Liver (tissue), 9 donors: ENCODE data around the gene PANK1. TPM values are rescaled to one million over a fixed set of nuclear protein-coding genes. Genes with fewer than 3 reads are reported as not detected.

Source experiments
- DNase-seq: peaks from one replicate; pipeline ENCODE4 v3.0.0-alpha.2; 2017; ENCODE audit warnings: low spot score
- H3K27ac ChIP-seq, 2 donors: one replicate each; pipeline ENCODE4 v1.7.0; 2013; ENCODE audit warnings: inconsistent platforms in 2 of 2, low read length in 2 of 2, control low read depth in 1 of 2, low read depth in 1 of 2, mild to moderate bottlenecking in 1 of 2
- H3K27me3 ChIP-seq, 4 donors: one replicate each; pipeline versions ENCODE4 v1.6.1 to v1.7.0; 2013; ENCODE audit warnings: low read length in 3 of 4, inconsistent platforms in 1 of 4, mild to moderate bottlenecking in 1 of 4, moderate library complexity in 1 of 4; ENCODE audit not compliant: control insufficient read depth in 4 of 4, insufficient read depth in 4 of 4
- H3K36me3 ChIP-seq, 4 donors: one replicate each; pipeline versions ENCODE4 v1.6.1 to v1.7.0; 2013; ENCODE audit warnings: low read length in 3 of 4, mild to moderate bottlenecking in 3 of 4, low read depth in 1 of 4, moderate library complexity in 1 of 4; ENCODE audit not compliant: control insufficient read depth in 4 of 4, insufficient read depth in 3 of 4
- H3K4me1 ChIP-seq, 4 donors: one replicate each; pipeline versions ENCODE4 v1.6.1 to v1.7.0; 2013; ENCODE audit warnings: low read length in 3 of 4, mild to moderate bottlenecking in 3 of 4, moderate library complexity in 1 of 4; ENCODE audit not compliant: control insufficient read depth in 4 of 4, insufficient read depth in 4 of 4
- H3K4me3 ChIP-seq, 3 donors: one replicate each; pipeline versions ENCODE4 v1.6.1 to v1.7.0; 2013; ENCODE audit warnings: low read length in 3 of 3, control low read depth in 1 of 3, low read depth in 1 of 3, mild to moderate bottlenecking in 1 of 3
- H3K9ac ChIP-seq, 2 donors: one replicate each; pipeline ENCODE4 v1.7.0; 2013; ENCODE audit warnings: low read length in 2 of 2, mild to moderate bottlenecking in 2 of 2, moderate library complexity in 2 of 2, control low read depth in 1 of 2, low read depth in 1 of 2
- H3K9me3 ChIP-seq, 4 donors: one replicate each; pipeline versions ENCODE4 v1.6.1 to v1.7.0; 2013; ENCODE audit warnings: low read length in 3 of 4; ENCODE audit not compliant: control insufficient read depth in 4 of 4
- EGR1 ChIP-seq, 2 donors: IDR thresholded peaks; 2 replicates each; pipeline ENCODE4 v1.6.1; 2016 to 2018; ENCODE audit warnings: antibody characterized with exemption in 2 of 2, low read depth in 2 of 2
- FOXA1 ChIP-seq: IDR thresholded peaks from 2 replicates; pipeline ENCODE4 v1.6.1; 2016; ENCODE audit warnings: antibody characterized with exemption
- FOXA2 ChIP-seq: IDR thresholded peaks from 2 replicates; pipeline ENCODE4 v1.6.1; 2016; ENCODE audit warnings: antibody characterized with exemption
- GABPA ChIP-seq, 2 donors: IDR thresholded peaks in 1 of 2; conservative IDR thresholded peaks in 1 of 2; 2 replicates each; pipeline ENCODE4 v1.6.1; 2016; ENCODE audit warnings: antibody characterized with exemption in 2 of 2, mild to moderate bottlenecking in 1 of 2, moderate library complexity in 1 of 2
- HNF4A ChIP-seq, 2 donors: conservative IDR thresholded peaks; 2 replicates each; pipeline ENCODE4 v1.6.1; 2016; ENCODE audit warnings: antibody characterized with exemption in 2 of 2, mild to moderate bottlenecking in 2 of 2
- HNF4G ChIP-seq: IDR thresholded peaks from 2 replicates; pipeline ENCODE4 v1.6.1; 2016; ENCODE audit warnings: antibody characterized with exemption
- JUND ChIP-seq, 2 donors: IDR thresholded peaks; 2 replicates each; pipeline ENCODE4 v1.6.1; 2016; ENCODE audit warnings: antibody characterized with exemption in 2 of 2
- MAX ChIP-seq: IDR thresholded peaks from 2 replicates; pipeline ENCODE4 v1.6.1; 2016; ENCODE audit warnings: antibody characterized with exemption
- RAD21 ChIP-seq, 2 donors: IDR thresholded peaks; 2 replicates each; pipeline ENCODE4 v1.6.1; 2016; ENCODE audit warnings: antibody characterized with exemption in 2 of 2, mild to moderate bottlenecking in 2 of 2
- RXRA ChIP-seq, 2 donors: IDR thresholded peaks; 2 replicates each; pipeline ENCODE4 v1.6.1; 2017 to 2018; ENCODE audit warnings: antibody characterized with exemption in 2 of 2, mild to moderate bottlenecking in 1 of 2
- SP1 ChIP-seq: IDR thresholded peaks from 2 replicates; pipeline ENCODE4 v1.6.1; 2018; ENCODE audit warnings: antibody characterized with exemption, mild to moderate bottlenecking
- TAF1 ChIP-seq: conservative IDR thresholded peaks from 2 replicates; pipeline ENCODE4 v1.6.1; 2016; ENCODE audit warnings: antibody characterized with exemption, mild to moderate bottlenecking
- YY1 ChIP-seq: IDR thresholded peaks from 2 replicates; pipeline ENCODE4 v1.6.1; 2016; ENCODE audit warnings: antibody characterized with exemption, mild to moderate bottlenecking
- WGBS: extraction: QIAGEN DNeasy Blood & Tissue Kit; methylation state at CpG from one replicate; pipeline ENCODE4 v1.1.7; 2013; 5-methylcytosine and 5-hydroxymethylcytosine counted together
- polyA plus RNA-seq, 2 donors: library from polyadenylated mRNA; stranded (reverse) in 1 of 2; unstranded in 1 of 2; fragments of 200-250 nt in 1 of 2; fragments of >200 nt in 1 of 2; fragmentation: Nextera tagmentation in 1 of 2; extraction: Ambion mirVana in 1 of 2; gene quantifications; one replicate each; pipeline versions ENCODE4 v1.2.1 to v1.2.3, GENCODE V29; 2013 to 2015
- total RNA-seq, 2 donors: library from RNA; depleted of rRNA; stranded (reverse); fragments of >200 nt; gene quantifications; one replicate each; pipeline ENCODE4 v1.2.3, GENCODE V29; 2014
- TF ChIP-seq, protein P1 (sequence below): IDR thresholded peaks from 2 replicates; pipeline ENCODE4 v1.6.1; 2016; ENCODE audit warnings: antibody characterized with exemption
- TF ChIP-seq, protein P2 (sequence below): IDR thresholded peaks from 2 replicates; pipeline ENCODE4 v1.6.1; 2016; ENCODE audit warnings: antibody characterized with exemption
- TF ChIP-seq, protein P3 (sequence below): fragments of 150-350 bp; IDR thresholded peaks from 2 replicates; pipeline ENCODE4 v1.5.1; 2017; ENCODE audit warnings: improper control_type of control experiment, low read depth, low read length; ENCODE audit not compliant: missing input control
- donor health status: healthy.
- donor health status: healthy.
- donor health status: healthy.
- donor health status: healthy.
- donor health status: healthy.

The PANK1 gene
- total and polyA plus RNA-seq, 4 donors, result 30.0 to 105 (median 44.7) TPM

DNA sequence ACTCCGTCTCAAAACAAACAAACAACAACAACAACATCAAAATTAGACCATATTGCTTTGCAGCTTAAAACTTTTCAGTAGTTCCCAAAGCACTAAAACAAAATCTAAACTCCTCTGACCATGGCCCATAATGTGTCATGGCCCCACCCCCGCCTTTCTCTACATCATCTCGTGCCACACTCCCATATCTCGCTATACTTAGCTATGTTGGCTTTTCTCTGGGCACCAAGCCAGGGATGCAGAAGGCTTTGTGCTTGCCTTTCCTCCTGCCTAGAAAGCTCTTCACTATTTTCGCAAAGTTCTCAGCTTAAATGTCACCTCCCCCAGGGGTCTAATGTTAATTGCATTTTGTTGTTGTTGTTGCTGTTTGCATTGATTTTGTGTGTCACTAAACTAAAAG, 94.5 kb downstream of the PANK1 start:
- DNase-seq, result no peak
- Histone ChIP-seq H3K27me3 (no peaks in the 10 kb centered on the region), H3K4me3 (no peak overlapping the region), H3K27ac (no peak overlapping the region), H3K4me1 (peaks cover 0 to 10% (median 4%) of the 10 kb centered on the region in 4 donors), H3K9me3 (no peaks in the 10 kb centered on the region), H3K9ac (no peak overlapping the region), H3K36me3 (no peaks in the 10 kb centered on the region)
- TF ChIP-seq TAF1, result no peak
- TF ChIP-seq, protein P1, sequence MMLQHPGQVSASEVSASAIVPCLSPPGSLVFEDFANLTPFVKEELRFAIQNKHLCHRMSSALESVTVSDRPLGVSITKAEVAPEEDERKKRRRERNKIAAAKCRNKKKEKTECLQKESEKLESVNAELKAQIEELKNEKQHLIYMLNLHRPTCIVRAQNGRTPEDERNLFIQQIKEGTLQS, result no peak
- TF ChIP-seq FOXA1, result no peak
- no peak for TF ChIP-seq RXRA (IDR thresholded peaks at IDR 0.05)
- TF ChIP-seq, protein P2, sequence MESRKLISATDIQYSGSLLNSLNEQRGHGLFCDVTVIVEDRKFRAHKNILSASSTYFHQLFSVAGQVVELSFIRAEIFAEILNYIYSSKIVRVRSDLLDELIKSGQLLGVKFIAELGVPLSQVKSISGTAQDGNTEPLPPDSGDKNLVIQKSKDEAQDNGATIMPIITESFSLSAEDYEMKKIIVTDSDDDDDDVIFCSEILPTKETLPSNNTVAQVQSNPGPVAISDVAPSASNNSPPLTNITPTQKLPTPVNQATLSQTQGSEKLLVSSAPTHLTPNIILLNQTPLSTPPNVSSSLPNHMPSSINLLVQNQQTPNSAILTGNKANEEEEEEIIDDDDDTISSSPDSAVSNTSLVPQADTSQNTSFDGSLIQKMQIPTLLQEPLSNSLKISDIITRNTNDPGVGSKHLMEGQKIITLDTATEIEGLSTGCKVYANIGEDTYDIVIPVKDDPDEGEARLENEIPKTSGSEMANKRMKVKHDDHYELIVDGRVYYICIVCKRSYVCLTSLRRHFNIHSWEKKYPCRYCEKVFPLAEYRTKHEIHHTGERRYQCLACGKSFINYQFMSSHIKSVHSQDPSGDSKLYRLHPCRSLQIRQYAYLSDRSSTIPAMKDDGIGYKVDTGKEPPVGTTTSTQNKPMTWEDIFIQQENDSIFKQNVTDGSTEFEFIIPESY, result no peak
- no peak for TF ChIP-seq HNF4A (conservative IDR thresholded peaks at IDR 0.05)
- TF ChIP-seq YY1, result no peak
- no peak for TF ChIP-seq FOXA2
- 75% methylated on average over 5 of the region's 5 CpGs for WGBS

DNA sequence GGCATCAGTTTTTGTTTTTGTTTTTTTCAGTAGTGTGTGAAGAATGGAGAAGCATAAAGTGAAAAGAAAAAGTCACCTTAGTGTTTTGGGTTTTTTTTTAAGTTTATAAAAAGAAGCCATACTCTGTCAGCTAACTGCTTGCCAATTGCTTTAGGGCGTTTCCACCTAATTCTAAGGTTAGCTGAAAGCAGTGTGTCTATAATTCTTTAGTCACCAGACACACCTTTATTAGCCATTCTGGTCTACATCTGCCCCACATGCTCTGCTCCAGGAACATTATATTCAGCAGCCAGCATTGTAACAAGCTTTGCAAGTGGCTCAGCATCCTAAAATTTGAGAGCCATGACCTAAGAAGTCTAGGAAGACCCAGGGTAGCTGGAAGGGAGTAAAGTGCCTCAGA, 95.5 kb downstream of the PANK1 start:
- 90% methylated on average over 1 of the region's 1 CpG for WGBS
- Histone ChIP-seq H3K9me3 (no peaks in the 10 kb centered on the region), H3K4me3 (no peak overlapping the region), H3K36me3 (no peaks in the 10 kb centered on the region), H3K9ac (no peak overlapping the region), H3K27ac (no peak overlapping the region), H3K27me3 (no peaks in the 10 kb centered on the region), H3K4me1 (peaks cover 0 to 10% (median 4%) of the 10 kb centered on the region in 4 donors)
- TF ChIP-seq RXRA (IDR thresholded peaks at IDR 0.05) (no peak), SP1 (no peak)
- DNase-seq, result no peak

- DNase-seq, result no peak
- no peaks in the 10 kb centered on the region for H3K27me3 ChIP-seq
- H3K36me3 ChIP-seq, result no peaks in the 10 kb centered on the region
- no peak overlapping the region for H3K27ac ChIP-seq
- H3K9me3 ChIP-seq, result no peaks in the 10 kb centered on the region
- H3K9ac ChIP-seq, result no peak overlapping the region
- H3K4me3 ChIP-seq, result no peak overlapping the region
- 62% methylated on average over 6 of the region's 6 CpGs for WGBS
- H3K4me1 ChIP-seq, result peaks cover 0 to 10% (median 4%) of the 10 kb centered on the region in 4 donors
- no peak for TF ChIP-seq RXRA (IDR thresholded peaks at IDR 0.05)
- TF ChIP-seq HNF4G, result no peak
- no peak for TF ChIP-seq EGR1 (IDR thresholded peaks at IDR 0.05; ENCODE audit: low read depth in 2 of 2)
- no peak for TF ChIP-seq TAF1
- no peak for TF ChIP-seq RAD21 (IDR thresholded peaks at IDR 0.05)
- TF ChIP-seq, protein P3, sequence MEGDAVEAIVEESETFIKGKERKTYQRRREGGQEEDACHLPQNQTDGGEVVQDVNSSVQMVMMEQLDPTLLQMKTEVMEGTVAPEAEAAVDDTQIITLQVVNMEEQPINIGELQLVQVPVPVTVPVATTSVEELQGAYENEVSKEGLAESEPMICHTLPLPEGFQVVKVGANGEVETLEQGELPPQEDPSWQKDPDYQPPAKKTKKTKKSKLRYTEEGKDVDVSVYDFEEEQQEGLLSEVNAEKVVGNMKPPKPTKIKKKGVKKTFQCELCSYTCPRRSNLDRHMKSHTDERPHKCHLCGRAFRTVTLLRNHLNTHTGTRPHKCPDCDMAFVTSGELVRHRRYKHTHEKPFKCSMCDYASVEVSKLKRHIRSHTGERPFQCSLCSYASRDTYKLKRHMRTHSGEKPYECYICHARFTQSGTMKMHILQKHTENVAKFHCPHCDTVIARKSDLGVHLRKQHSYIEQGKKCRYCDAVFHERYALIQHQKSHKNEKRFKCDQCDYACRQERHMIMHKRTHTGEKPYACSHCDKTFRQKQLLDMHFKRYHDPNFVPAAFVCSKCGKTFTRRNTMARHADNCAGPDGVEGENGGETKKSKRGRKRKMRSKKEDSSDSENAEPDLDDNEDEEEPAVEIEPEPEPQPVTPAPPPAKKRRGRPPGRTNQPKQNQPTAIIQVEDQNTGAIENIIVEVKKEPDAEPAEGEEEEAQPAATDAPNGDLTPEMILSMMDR, result no peak
- TF ChIP-seq SP1, result no peak
- TF ChIP-seq, protein P1, result no peak
- no peak for TF ChIP-seq JUND (IDR thresholded peaks at IDR 0.05)
- TF ChIP-seq MAX, result no peak
- no peak for TF ChIP-seq GABPA (IDR thresholded peaks at IDR 0.05 in 1 of 2, conservative IDR thresholded peaks at IDR 0.05 in 1 of 2)
Observed at GRCh38 chr10:89548673-89549072, 96.4 kb downstream of the PANK1 start.
